Gastroesophageal sphincter (tissue), 4 donors: ENCODE results near the gene DTX1. TPM values are rescaled to one million over a fixed set of nuclear protein-coding genes. Genes with fewer than 3 reads are reported as not detected.
A peak's percentile ranks its signal among the peaks of the same experiment; 100 is the strongest.

Experiments used
- ATAC-seq: fragments of 150-250 bp; one replicate; pipeline ENCODE4 v1.9.1; 2016; ENCODE audit warnings: mild to moderate bottlenecking, moderate library complexity
- H3K27ac ChIP-seq, 4 donors: fragments of 200-600 bp; sonication (generic) in 3 of 4; 1 replicate in 3 of 4; 2 replicates in 1 of 4; pipeline ENCODE4 v1.5.1; 2016 to 2019
- H3K27me3 ChIP-seq: fragments of 200-600 bp; sonication (generic); one replicate; pipeline ENCODE4 v1.5.1; 2019
- H3K36me3 ChIP-seq, 2 donors: fragments of 200-600 bp; sonication (generic); one replicate each; pipeline ENCODE4 v1.5.1; 2019; ENCODE audit warnings: control low read depth in 1 of 2
- H3K4me1 ChIP-seq, 3 donors: fragments of 200-600 bp; sonication (generic); 1 replicate in 2 of 3; 2 replicates in 1 of 3; pipeline ENCODE4 v1.5.1; 2016 to 2019; ENCODE audit warnings: control low read depth in 2 of 3
- H3K4me3 ChIP-seq, 2 donors: fragments of 200-600 bp; sonication (generic); one replicate each; pipeline ENCODE4 v1.5.1; 2019; ENCODE audit warnings: mild to moderate bottlenecking in 1 of 2, moderate library complexity in 1 of 2
- H3K9me3 ChIP-seq, 3 donors: fragments of 200-600 bp; sonication (generic); one replicate each; pipeline ENCODE4 v1.5.1; 2017 to 2019; ENCODE audit warnings: control low read depth in 2 of 3
- CTCF ChIP-seq, 4 experiments: fragments of 200-600 bp in 2 of 4; fragments of 450-650 bp in 2 of 4; sonication (generic) in 1 of 4; IDR thresholded peaks; one replicate each; pipeline ENCODE4 v1.5.1; 2017 to 2019; ENCODE audit warnings: antibody characterized with exemption in 4 of 4, mild to moderate bottlenecking in 2 of 4, moderate library complexity in 2 of 4
- EP300 ChIP-seq: sonication (generic); formaldehyde crosslinking; IDR thresholded peaks from one replicate; pipeline ENCODE4 v1.6.1; 2017; ENCODE audit warnings: antibody characterized with exemption, mild to moderate bottlenecking
- POLR2A ChIP-seq, 2 donors: fragments of 450-650 bp; IDR thresholded peaks; one replicate each; pipeline ENCODE4 v1.6.1; 2017; ENCODE audit warnings: antibody characterized with exemption in 2 of 2, mild to moderate bottlenecking in 2 of 2, moderate library complexity in 1 of 2
- POLR2AphosphoS5 ChIP-seq: sonication (generic); formaldehyde crosslinking; IDR thresholded peaks from one replicate; pipeline ENCODE4 v1.6.1; 2017; ENCODE audit warnings: antibody characterized with exemption
- WGBS, 2 donors: methylation state at CpG; one replicate each; pipeline ENCODE4 v1.1.5; 2018; ENCODE audit warnings: low coverage in 1 of 2; 5-methylcytosine and 5-hydroxymethylcytosine counted together
- total RNA-seq, 4 donors: library from RNA; depleted of rRNA; stranded (reverse); fragments of >200 nt; gene quantifications; one replicate each; pipeline ENCODE4 v1.1.0, GENCODE V29; 2016

Gene DTX1
- total RNA-seq, 4 donors from 2014 or later: 2.3 to 9.5 (median 5.3) TPM

DNA sequence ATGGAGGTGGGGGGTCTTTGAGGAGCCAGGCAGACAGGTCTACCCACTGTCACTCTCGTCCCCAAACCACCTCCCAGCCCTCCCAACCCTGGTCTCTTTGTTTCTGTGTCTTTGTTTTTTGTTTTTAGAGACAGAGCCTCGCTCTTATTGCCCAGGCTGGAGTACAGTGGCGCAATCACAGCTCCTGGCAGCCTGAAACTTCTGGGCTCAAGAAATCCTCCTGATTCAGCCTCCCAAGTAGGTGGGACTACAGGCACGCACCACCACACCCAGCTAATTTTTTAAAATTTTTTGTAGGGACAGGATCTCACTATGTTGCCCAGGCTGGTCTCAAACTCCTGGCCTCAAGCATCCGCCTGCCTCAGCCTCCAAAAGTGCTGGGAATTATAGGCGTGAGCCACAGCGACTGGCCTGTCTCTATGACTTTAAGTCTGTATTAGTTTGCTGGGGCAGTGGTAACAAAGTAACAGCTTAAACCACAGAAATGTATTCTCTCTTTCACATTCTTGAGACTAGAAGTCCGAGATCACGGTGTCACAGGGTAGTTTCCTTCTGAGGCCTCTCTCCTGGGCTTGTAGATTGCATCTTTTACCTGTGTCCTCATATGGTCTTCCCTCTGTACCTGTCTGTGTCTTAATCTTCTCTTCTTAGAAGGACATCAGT lies 26.1 kb downstream of the DTX1 start:
- peak overlapping the region in 1 of 4 donors; percentile 33 for H3K27ac ChIP-seq
- H3K36me3 ChIP-seq: no peaks in the 10 kb centered on the region
- TF ChIP-seq CTCF (IDR thresholded peaks at IDR 0.05) (no peak), EP300 (no peak), POLR2A (IDR thresholded peaks at IDR 0.05) (no peak), POLR2AphosphoS5 (no peak)
- ATAC-seq: no peak
- no peak overlapping the region for H3K4me3 ChIP-seq
- H3K9me3 ChIP-seq: no peaks in the 10 kb centered on the region
- 83 to 86% methylated on average over 4 to 9 of the region's 9 CpGs for WGBS, 2 donors
- H3K27me3 ChIP-seq: peaks cover 72% of the 10 kb centered on the region
- no peaks in the 10 kb centered on the region for H3K4me1 ChIP-seq

GRCh38 chr12:113083863-113084435 lies 27.4 kb downstream of the DTX1 start:
- Histone ChIP-seq H3K4me3 (no peak overlapping the region), H3K27ac (peak overlapping the region in 1 of 4 donors; percentile 22), H3K36me3 (no peaks in the 10 kb centered on the region), H3K27me3 (peaks cover 72% of the 10 kb centered on the region), H3K4me1 (no peaks in the 10 kb centered on the region), H3K9me3 (no peaks in the 10 kb centered on the region)
- TF ChIP-seq POLR2A (IDR thresholded peaks at IDR 0.05) (no peak), POLR2AphosphoS5 (no peak), CTCF (IDR thresholded peaks at IDR 0.05) (no peak), EP300 (no peak)
- WGBS, 2 donors: 87% methylated on average over 5 of the region's 11 CpGs; no CpG with 5 or more reads in 1 of the 2 donors
- peak; percentile 73 for ATAC-seq

DNA sequence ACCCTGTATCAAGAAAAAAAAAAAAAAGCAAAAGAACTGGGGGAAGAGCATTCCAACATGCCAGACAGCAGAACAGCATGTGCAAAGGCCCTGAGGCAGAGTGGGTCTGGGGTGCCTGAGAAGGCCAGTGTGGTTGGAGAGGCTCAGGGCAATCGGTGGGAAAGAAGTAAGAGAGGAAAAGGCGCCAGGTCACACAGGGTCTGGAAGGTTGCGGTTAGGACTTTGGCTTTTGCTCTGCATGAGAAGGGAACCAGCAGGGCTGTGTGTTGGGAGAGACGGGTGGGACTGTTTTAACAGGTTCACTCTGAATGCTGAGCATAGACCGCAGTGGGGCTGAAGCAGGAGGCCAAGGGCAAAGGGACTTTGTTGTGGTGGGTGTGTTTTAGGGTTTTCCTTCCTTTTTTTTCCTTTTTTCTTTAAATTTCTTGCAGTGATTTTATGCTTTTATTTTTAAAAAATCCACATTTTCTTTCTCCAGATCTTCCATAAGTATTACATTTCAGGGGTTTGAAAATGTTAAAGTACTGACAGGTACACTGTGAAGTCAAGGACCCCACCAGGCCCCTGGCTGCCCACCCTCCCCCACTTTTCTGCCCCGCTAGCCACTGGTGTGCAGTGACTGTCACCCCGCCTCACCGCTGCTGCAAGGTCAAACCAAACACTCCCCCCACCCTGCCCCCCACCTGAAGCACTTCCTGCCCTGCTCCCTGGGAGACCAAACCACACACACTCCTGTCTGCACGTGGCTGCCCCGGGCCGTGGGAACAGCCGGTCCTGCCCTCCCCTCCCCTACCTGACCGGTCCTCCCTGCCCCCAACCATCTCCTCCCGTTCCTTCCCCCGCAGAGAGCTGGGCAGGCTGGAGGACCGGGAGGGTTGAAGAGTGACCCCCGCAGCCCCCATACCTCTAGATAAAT lies 30.0 kb downstream of the DTX1 start:
- H3K9me3 ChIP-seq: no peaks in the 10 kb centered on the region
- H3K4me3 ChIP-seq: no peak overlapping the region
- H3K27ac ChIP-seq: no peak overlapping the region
- ATAC-seq: no peak
- H3K4me1 ChIP-seq: no peaks in the 10 kb centered on the region
- H3K36me3 ChIP-seq: no peaks in the 10 kb centered on the region
- H3K27me3 ChIP-seq: peaks cover 85% of the 10 kb centered on the region
- TF ChIP-seq POLR2A (IDR thresholded peaks at IDR 0.05): no peak
- no peak for TF ChIP-seq EP300
- TF ChIP-seq CTCF (IDR thresholded peaks at IDR 0.05): no peak
- TF ChIP-seq POLR2AphosphoS5: no peak
- WGBS, 2 donors: 66 to 76% methylated on average over 7 to 10 of the region's 17 CpGs

GRCh38 chr12:113087193-113087592 lies 30.7 kb downstream of the DTX1 start:
- H3K4me3 ChIP-seq: no peak overlapping the region
- no peaks in the 10 kb centered on the region for H3K9me3 ChIP-seq
- 17 to 70% methylated on average over 1 to 5 of the region's 5 CpGs for WGBS, 2 donors
- no peak for ATAC-seq
- no peaks in the 10 kb centered on the region for H3K4me1 ChIP-seq
- TF ChIP-seq EP300: no peak
- TF ChIP-seq POLR2AphosphoS5: no peak
- TF ChIP-seq CTCF (IDR thresholded peaks at IDR 0.05): no peak
- TF ChIP-seq POLR2A (IDR thresholded peaks at IDR 0.05): no peak
- H3K36me3 ChIP-seq: no peaks in the 10 kb centered on the region
- no peak overlapping the region for H3K27ac ChIP-seq
- peaks cover 85% of the 10 kb centered on the region for H3K27me3 ChIP-seq
